HG03354 (cell line): ENCODE data around the gene PAF1.
"Not testable (repeated sequence)": the region's sequence is repeated elsewhere in the genome, so short reads cannot be mapped to it uniquely, and the experiment has no call there.

ENCODE experiments used
- ATAC-seq: cut with Tn5 transposase; IDR thresholded peaks from one replicate; pipeline ENCODE4 v1.9.1; 2021; ENCODE audit warnings: mild to moderate bottlenecking; ENCODE audit not compliant: unreplicated experiment, poor library complexity, severe bottlenecking

The PAF1 gene

DNA sequence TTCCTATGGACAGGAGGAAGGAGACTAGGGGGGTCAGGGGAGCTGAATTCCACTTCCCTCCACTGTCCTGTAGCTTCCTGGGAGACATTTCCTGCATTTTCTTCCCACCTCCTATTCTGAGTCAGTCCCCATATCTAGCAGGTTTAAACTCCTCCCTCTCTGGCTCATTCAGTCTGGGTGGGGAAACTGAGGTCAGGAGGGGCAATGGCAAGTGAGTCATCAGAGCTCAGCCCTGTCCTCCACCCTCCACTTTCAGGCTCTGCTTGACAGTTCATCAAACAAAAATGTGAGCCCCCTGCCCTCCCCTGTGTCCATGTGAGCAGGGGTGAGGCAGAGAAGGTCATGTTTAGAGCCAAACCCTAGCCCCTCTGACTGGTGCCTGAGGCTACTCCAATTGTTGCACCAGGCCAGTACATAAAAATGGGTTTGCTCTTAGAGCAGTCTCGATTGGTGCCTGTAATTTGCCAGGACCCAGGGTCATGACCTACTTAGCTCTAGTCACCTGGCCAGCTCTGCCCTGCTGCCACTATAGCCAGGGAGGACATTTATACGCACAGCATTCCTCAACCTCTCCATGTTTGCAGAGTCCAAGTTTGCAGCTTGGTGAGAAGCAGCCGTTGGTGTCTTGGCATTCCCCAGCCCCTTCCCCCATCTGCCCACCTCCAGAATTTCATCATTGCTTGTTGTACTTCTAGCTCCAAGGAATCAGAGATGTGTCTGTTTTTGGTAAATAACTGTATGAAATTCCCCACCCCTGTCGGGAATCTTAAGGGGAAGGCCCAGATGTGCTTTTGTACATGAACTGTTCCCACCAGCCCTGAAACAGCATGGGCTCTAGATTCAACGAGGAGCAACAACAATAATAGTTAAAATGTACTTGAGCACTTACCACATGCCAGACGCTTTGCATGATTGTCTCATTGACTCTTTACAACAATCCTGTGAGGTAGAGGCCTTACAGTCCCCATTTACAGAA is 27.9 kb downstream of the PAF1 start:
- no peak for ATAC-seq

DNA sequence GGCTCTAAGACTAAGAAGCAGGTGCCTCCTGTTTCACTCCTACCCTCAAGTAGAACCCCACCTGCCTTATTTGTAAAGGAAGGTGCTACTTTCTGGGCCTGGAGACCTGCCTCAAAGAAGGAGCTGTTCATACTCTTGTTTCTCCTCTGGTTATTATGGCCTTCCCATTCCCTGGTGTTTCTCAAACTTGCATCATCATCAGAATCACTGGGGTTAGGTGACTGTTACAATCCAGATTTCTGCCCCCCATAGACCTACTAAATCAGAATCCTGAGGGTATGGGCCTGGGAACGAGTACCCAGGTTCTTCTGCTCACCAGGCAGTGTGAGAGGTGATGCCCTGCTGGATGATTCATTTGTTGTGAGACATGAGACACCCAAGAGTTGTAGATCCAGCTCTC is 30.3 kb downstream of the PAF1 start:
- ATAC-seq: no peak

- ATAC-seq: no peak
Measured at GRCh38 chr19:39359026-39359425, 31.9 kb downstream of the PAF1 start.

- no peak for ATAC-seq
Measured at GRCh38 chr19:39356647-39357046, 34.3 kb downstream of the PAF1 start.

DNA sequence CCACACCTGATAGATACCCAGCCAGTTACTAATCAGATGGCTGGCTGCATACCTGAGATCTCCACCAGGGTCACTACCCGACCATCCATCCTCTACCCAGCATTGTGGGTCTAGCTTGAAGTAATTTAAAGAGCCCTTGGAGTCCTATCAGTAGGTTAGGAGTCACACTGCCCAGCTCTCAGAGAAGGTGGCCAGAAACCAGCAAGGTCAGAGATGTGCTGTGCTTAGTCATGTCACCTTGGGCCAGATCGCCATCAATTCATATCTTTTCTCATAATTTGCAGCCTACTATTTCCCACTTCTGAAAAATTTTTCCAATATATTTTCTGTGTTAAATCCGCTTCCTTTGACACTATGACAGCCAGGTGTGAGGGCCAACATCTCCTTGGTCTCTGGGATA is 34.8 kb downstream of the PAF1 start:
- no peak for ATAC-seq

GRCh38 chr19:39355253-39355652 is 35.7 kb downstream of the PAF1 start:
- no peak for ATAC-seq

- ATAC-seq: no peak
Measured at GRCh38 chr19:39352381-39353255, 38.3 kb downstream of the PAF1 start.

DNA sequence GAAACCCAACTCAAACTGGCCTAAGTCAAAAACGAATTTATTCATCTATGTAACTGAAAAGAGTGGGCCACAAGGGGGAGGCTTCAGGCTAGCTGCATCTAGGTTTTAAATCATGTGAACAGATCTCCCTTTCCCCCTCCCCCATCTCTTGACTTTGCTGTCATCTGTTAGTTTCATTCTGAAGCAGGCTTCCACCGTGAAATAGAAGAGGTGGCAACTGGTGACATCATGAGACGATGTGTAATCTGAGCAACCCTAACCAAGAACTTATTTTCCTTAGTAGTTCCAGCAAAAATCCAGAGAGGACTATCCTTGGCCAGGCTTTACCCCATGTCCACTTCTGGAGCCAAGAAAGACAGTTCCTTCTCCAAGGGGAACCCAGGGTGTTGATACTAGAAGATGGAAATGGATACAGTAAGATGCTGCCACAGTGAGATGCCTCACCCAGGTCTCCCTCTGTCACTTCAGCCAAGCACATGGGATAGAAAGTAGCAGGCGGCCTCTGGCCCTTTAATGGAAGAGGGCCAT is 39.3 kb downstream of the PAF1 start:
- peak; percentile 68 for ATAC-seq

DNA sequence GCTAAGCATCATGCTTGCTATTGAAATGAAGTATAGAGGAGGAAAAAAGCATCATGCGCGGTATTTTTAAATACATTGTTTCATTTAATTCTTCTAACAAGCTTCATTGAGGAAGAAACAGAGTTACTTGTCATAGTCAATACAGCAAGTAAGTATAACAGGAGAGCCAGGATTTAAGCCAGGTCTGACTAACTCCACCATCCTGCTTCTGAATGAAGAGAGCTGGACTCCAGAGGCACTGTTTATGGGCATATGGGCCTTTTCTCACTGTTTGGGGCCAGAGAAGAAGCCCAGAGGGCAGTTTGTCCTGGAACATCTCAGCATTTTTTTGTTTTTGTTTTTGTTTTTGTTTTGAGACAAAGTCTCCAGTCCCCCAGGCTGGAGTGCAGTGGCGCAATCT is 40.8 kb downstream of the PAF1 start:
- no peak for ATAC-seq

DNA sequence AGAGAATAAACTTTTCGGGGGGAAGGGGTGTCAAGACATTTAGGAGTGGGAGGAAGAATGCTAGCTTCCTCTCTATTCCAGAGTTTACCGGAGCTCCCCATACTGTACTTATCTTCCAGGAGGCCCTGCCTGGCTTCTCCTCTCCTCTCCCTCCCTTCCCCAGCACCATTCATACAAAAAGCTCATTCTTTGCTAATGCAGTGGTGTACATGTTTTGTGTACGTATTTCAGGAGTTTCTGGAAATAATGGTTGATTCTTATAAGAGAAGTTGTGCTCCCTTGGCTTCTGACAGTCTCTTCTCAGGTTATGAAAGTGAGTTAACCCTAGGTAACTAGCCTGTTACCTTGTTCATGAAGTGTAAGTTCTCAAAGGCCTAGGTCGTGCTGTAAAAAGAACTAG is 41.6 kb downstream of the PAF1 start:
- ATAC-seq: no peak

DNA sequence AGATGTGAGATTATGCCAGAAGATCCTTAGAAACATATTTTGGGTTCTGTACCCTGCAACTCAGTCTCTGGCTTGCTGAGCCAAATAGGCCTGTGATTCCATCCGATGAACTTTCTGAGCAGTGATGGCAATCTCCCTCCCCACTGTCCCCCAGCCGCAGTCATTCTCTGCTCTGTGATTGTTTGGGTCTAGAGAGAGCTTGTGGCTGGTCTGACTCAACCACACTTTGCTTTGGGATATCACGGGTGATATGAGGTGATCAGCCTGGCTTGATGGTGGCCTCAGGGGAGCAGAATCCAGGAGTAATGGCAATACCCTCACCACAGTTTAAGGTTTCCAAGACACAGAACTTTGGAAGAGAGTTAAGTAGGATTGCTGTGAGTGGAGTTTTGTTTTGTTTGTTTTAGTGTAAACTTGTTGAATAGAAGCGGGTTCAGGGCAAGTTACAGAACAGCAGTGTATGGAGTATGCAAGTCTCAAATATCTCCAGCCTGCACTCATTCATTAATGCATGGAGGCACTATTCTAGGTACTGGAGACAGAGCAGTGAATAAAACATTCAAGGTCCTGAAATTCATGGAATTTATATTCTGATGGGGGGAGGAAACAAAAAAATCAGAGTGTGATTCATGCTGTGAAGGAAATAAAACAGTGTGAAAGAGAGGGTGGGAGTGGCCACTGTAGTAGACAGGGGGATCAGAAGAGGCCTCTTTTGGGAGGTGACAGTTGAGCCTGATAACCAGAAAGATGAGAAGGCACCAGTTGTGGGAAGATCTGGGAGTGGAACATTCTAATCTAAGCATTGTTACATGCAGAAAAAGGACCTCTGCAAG is 43.4 kb downstream of the PAF1 start:
- ATAC-seq: no peak

DNA sequence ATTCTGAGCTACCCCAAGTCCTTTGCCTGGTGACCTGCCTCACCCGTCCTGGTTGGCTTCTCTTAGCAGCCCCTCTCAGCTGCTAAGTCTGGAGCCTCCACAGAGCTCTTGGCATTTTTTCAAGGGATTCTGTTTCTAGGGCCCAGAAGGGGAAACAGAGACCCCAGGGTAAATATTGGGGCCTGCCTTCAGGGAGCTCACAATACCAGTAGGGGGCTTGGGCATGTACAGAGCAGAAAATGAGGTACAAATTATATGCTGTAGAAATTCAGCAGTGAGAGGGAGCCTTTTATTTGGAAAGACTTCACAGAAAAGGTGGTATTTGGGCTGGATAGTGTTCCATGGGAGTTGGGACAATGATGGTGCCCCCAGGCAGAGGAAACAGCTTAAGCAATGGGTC is 45.0 kb downstream of the PAF1 start:
- no peak for ATAC-seq

GRCh38 chr19:39342647-39343305 is 48.1 kb downstream of the PAF1 start:
- ATAC-seq: no peak

- peak; percentile 89 for ATAC-seq
Measured at GRCh38 chr19:39341719-39342604, 48.9 kb downstream of the PAF1 start, which contains the start of gene SAMD4B. Gene SAMD4B, plus strand, starts transcription at chr19:39342421. Its CDS starts 14,473 bp downstream, at chr19:39356894.

DNA sequence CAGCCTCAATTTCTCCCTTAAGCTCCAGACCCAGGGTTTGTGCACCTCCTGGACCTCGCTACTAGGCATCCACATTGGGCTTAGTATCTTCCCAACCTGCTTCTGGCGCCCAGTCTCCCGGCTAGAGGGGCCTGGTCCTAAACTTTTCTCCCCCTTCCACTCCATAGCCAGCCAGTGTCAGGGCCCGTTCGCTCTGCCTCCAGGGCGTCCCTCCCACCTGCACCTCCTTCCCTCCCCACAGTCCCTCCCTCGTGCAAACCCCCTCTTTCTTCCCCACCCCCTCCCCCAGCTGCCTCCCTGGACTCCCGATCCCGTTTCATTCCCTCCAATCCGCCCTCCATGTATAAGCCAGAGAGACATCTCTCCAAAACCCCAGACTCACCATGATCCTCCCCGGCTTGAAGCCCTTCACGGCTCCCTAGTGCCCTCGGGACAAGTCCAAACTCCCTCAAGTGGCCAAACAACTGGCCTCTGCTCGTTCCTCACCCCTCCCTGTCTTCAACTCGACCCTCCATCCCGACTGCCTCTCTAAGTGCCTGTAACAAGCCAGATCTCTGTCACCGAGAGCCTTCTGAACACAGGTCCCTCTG is 49.7 kb downstream of the PAF1 start:
- no peak for ATAC-seq

DNA sequence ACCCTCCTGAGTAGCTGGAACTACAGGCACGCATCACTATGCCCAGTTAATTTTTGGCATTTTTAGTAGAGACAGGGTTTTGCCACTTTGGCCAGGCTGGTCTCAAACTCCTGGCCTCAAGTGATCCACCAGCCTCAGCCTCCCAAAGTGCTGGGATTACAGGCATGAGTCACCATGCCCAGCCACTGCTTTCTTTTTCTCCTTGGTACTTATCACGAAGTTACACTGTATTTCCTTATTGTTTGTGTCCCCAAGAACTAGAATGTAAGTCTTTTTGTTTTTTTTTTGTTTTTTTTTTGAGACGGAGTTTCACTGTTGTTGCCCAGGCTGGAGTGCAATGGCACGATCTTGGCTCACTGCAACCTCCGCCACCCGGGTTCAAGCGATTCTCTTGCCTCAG is 50.8 kb downstream of the PAF1 start:
- not testable (repeated sequence) for ATAC-seq

- no peak for ATAC-seq
Measured at GRCh38 chr19:39339674-39340073, 51.2 kb downstream of the PAF1 start.

GRCh38 chr19:39336483-39336882 is 54.4 kb downstream of the PAF1 start:
- ATAC-seq: no peak
